Left cardiac atrium (tissue), 4 donors: ENCODE measurements around the gene DUS1L. TPM values are rescaled to one million over a fixed set of nuclear protein-coding genes. Genes with fewer than 3 reads are reported as not detected.

Experiments used
- ATAC-seq, 2 donors: fragments of 200-7000 bp; cut with Tn5 transposase; one replicate each; pipeline ENCODE4 v1.9.1; 2020; ENCODE audit warnings: mild to moderate bottlenecking in 2 of 2, moderate library complexity in 2 of 2
- DNase-seq: peaks from one replicate; pipeline ENCODE4 v3.0.0-alpha.2; 2020
- intact Hi-C, 2 donors: fragments of 100-400 bp; cut with DNase I; formaldehyde crosslinking; loops; one replicate each; pipeline versions ENCODE4 v1.14.1 to v1.15.1; 2022 to 2023
- total RNA-seq, 2 donors: library from RNA; stranded (reverse); fragmentation: NEBNext Ultra II Directional; extraction: Animal tissue kit (Norgen Biotek cat#: 25700); gene quantifications; one replicate each; pipeline ENCODE4 v1.2.1, GENCODE V29; 2021
- donor health status: DM: no; HTN: yes; CAD: no.
- donor health status: DM: no; HTN: yes; CAD: no; lungs with severe emphysema.
- donor health status: DM: yes; HTN: yes; CAD: no.
- donor health status: Dilated cardiomyopathy.

DUS1L gene
- total RNA-seq, 2 donors from 2014 or later: 59.2 to 65.4 TPM

DNA sequence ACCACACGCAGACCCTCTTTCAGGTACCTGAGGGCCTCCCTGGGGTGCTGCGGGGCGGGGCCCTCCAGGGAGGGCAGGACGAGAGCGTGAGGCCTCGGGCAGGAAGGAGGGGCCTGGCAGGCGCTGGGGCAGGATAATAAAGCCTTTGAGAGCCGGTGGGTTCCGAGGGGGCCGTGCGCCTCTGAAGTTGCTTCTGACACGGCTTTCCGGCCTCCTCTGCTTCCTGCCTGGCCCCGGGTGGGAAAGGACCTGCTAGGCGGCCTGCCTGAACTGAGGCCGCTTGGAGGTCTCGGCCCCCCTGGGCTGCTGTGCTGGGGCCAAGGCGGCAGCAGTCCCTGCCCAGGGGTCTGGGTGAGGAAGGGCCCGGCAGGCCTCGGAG, 53.4 kb downstream of the DUS1L start:
- intact Hi-C loops: loop anchor here in 1 of 2 donors (5.0 kb wide), 1 partner anchor 55 kb away; no protein-coding TSS in a partner anchor
- DNase-seq (no peak), ATAC-seq (no peak)

GRCh38 chr17:82011617-82012187, 53.9 kb downstream of the DUS1L start:
- DNase-seq: no peak
- intact Hi-C loops: loop anchor here in 1 of 2 donors (5.0 kb wide), 1 partner anchor 54 kb away; no protein-coding TSS in a partner anchor
- ATAC-seq: no peak

- ATAC-seq: no peak
- DNase-seq: no peak
- intact Hi-C loops: loop anchor here in 1 of 2 donors (5.0 kb wide), 1 partner anchor 54 kb away; no protein-coding TSS in a partner anchor
Observed at GRCh38 chr17:82010575-82011525, 54.8 kb downstream of the DUS1L start.

- intact Hi-C loops: no loop called here
- no peak for ATAC-seq
Observed at GRCh38 chr17:82009413-82009812, 56.2 kb downstream of the DUS1L start.

GRCh38 chr17:82008941-82009405, 56.6 kb downstream of the DUS1L start:
- DNase-seq (no peak), ATAC-seq (no peak)
- intact Hi-C loops: no loop called here

More at GRCh38 chr17:82009413-82009812, 56.2 kb downstream of the DUS1L start:
- DNase-seq: no peak

- ATAC-seq: no peak
- intact Hi-C loops: no loop called here
- DNase-seq: no peak
Observed at GRCh38 chr17:82008258-82008940, 57.2 kb downstream of the DUS1L start.

Other genes with a start within 250 kb of the DUS1L start
- 10 to 100 TPM; 83.9 to 98.0 TPM for gene MCRIP1, start 232.5 kb downstream of the DUS1L start, total RNA-seq
- not detected for gene PPP1R27, start 230.8 kb downstream of the DUS1L start, total RNA-seq
- gene P4HB, start 205.3 kb downstream of the DUS1L start, total RNA-seq: 100 to 1,000 TPM; 403 to 414 TPM
- 100 to 1,000 TPM; 168 to 252 TPM for gene ARHGDIA, start 194.5 kb downstream of the DUS1L start, total RNA-seq
- 10 to 100 TPM; 33.7 to 45.2 TPM for gene ALYREF, start 174.2 kb downstream of the DUS1L start, total RNA-seq
- 100 to 1,000 TPM; 133 to 155 TPM for gene ANAPC11, start 174.1 kb downstream of the DUS1L start, total RNA-seq
- under 1 TPM; 0.21 to 0.24 TPM for gene NPB, start 163.6 kb downstream of the DUS1L start, total RNA-seq
- gene PCYT2, start 154.4 kb downstream of the DUS1L start, total RNA-seq: 10 to 100 TPM; 21.8 to 22.2 TPM
- 1 to 10 TPM; 8.9 to 9.2 TPM for gene SIRT7, start 147.6 kb downstream of the DUS1L start, total RNA-seq
- gene MAFG, start 138.1 kb downstream of the DUS1L start, total RNA-seq: 10 to 100 TPM; 20.9 to 25.1 TPM
- 10 to 100 TPM in 1 of 2 donors, 1 to 10 TPM in 1; 9.6 to 10.5 TPM for gene PYCR1, start 128.5 kb downstream of the DUS1L start, total RNA-seq
- gene MYADML2, start 118.6 kb downstream of the DUS1L start, total RNA-seq: under 1 TPM in 1 of 2 donors, not detected in 1; 0.50 TPM
- gene NOTUM, start 104.6 kb downstream of the DUS1L start, total RNA-seq: not detected
- gene ASPSCR1, start 88.2 kb downstream of the DUS1L start, total RNA-seq: 10 to 100 TPM; 16.9 to 24.4 TPM
- 10 to 100 TPM; 27.2 to 37.2 TPM for gene CENPX, start 42.9 kb downstream of the DUS1L start, total RNA-seq
- gene LRRC45, start 42.5 kb downstream of the DUS1L start, total RNA-seq: 1 to 10 TPM; 3.7 to 7.9 TPM
- gene RAC3, start 34.1 kb downstream of the DUS1L start, total RNA-seq: 1 to 10 TPM; 3.8 to 4.2 TPM
- gene DCXR, start 28.1 kb downstream of the DUS1L start, total RNA-seq: 100 to 1,000 TPM; 132 to 161 TPM
- gene RFNG, start 14.0 kb downstream of the DUS1L start, total RNA-seq: 10 to 100 TPM; 16.4 to 22.4 TPM
- 10 to 100 TPM; 72.2 to 79.3 TPM for gene GPS1, start 13.9 kb downstream of the DUS1L start, total RNA-seq
- gene FASN, start 32.4 kb upstream of the DUS1L start, total RNA-seq: 100 to 1,000 TPM; 220 to 646 TPM
- gene CCDC57, start 147.0 kb upstream of the DUS1L start, total RNA-seq: 10 to 100 TPM; 11.9 to 17.2 TPM
- 10 to 100 TPM; 18.4 to 35.7 TPM for gene SLC16A3, start 163.2 kb upstream of the DUS1L start, total RNA-seq
- 10 to 100 TPM; 63.6 to 88.2 TPM for gene CSNK1D, start 207.9 kb upstream of the DUS1L start, total RNA-seq